NCI-H2171 (cell line): ENCODE results near the gene HS6ST2.

Experiments
- DNase-seq: peaks from one replicate; lab custom pipeline; 2025; lab: John Stamatoyannopoulos, UW

Gene HS6ST2

DNA sequence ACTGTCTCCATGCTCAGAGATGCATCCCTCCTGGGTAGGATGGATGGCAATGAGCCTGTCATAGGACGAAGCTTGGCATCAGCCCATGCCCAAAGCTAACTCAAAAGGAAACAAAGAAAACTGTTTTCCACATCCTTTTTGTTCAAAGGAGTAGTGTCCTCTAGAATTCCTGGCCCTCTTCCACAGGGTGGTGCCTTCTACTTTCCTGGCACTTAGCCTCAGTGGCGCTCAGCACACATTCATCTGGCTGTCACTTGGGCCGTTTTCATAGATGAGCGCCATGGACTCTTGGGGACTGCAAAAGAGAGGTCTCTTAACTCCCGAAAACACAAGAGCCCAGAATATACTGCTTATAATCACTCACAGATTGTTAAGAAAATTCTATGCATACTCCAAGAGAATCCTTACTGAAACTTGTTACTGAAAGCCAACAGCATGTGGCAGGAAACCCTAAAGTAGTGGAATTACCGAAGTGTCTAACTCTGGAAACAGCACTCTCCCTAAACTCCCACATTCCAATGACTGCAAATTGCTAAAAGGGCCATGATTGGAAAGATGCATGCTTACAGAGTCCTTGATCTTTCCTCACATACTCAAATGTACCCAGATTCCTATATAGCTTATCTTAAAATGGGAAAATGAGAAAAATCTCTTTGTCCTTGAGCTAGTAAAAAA lies 110.0 kb downstream of the HS6ST2 start:
- no peak for DNase-seq

DNA sequence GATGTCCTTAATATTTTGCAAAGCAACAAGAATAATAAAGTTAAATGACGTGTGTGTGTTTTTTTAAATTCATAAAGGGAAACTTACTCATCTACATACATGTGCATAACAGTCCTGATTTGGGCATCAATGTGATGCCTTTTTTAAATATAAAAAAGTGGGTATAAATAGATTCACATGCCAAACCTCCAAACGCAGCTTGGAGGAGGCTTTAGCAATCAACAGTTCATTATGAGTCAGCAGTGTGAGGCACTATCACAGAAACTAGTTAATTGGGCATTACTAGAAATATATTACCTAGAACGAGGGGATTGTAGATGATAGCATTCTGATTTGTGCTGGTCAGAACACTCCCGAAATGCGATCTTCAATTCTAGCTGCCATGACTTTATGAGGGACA lies 115.1 kb downstream of the HS6ST2 start:
- no peak for DNase-seq

DNA sequence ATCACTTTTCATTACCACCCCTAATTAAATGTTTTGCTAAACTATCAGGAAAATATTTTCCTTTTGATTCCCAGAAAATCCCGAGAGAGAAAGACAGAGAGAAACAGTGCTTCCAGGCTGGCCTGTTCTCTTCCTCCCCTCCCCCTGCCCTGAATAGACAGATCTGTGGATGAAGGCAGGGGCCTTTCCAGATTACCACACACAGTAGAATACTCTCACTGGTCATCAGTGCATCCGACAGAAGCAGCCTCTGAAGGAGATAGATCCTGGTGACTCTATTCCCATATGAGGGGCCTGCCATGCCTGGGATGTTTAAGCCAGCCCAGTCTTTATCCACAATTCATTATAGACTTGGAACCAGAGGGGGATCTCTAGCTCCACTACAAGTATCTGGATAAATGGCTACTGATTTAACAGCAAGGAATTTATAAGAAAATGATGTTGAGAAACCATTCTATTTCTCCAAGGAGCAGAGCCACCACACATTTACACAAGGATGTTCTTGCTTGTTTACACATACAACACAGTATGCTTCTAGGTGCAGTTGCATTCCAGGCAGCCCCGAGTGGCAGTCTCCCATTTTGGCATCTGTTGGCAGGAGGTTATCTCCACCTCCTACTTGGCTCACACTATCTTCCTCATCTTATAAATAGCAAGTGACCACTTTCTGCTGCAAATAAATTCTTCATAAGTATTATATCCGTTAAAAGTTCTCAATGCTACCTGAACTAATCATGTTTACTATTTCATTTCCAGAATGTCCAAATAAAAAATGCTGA lies 115.8 kb downstream of the HS6ST2 start:
- DNase-seq = no peak

DNA sequence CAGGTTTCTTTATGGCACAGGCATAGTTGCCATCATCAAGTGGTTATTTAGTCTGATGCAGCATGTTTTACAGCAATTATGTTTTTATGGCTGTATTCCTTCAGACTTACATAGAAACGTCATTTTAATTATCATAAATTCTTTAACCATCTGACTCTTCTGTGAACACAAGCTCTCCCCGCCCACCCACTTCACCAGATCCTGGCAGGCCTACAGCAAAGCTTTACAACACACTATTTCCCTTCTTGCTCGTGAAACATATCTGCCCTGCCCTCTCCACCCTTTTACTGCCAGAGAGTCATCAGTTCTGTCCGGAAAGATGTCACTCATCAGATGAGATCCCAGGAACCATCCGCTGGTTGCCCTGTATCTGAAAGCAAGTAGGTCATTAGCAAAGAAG lies 120.5 kb downstream of the HS6ST2 start:
- no peak for DNase-seq

DNA sequence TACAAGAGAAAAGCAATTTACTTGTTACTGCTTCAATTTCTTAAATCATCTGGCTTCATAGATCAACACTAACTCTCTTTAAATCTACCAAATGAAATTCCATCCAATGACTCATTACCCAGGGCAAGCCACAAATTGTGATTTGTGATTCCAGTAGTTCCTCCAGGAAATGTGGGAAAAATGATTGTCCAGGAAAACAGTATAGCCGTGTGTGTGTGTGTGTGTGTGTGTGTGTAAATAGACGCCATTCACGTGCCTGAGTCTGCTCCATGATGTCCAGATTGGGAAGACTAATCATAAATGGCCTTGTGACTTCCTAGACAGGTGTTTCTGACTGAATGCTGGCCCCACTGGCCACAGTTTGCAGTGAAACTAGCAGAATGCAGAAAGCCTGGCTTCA lies 121.3 kb downstream of the HS6ST2 start:
- DNase-seq = no peak

DNA sequence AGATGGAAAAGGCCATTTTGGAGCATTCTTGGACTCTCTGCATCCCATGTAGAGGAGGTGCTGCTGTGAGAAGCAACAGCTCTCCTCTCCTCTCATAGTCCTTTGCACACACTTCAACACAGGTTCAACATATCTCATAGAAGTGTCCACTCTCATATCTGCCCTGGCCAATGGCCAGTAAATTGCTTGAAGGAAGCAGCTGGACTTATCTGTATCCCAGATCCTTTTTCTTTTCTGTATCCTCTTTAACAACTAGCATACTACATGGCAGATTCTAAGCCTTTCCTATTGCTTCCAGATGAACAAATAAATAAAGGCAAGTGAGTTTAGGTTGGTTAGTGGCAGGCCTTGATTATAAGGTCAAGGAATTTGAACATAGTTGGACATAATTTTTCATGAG lies 122.0 kb downstream of the HS6ST2 start:
- DNase-seq = no peak

DNA sequence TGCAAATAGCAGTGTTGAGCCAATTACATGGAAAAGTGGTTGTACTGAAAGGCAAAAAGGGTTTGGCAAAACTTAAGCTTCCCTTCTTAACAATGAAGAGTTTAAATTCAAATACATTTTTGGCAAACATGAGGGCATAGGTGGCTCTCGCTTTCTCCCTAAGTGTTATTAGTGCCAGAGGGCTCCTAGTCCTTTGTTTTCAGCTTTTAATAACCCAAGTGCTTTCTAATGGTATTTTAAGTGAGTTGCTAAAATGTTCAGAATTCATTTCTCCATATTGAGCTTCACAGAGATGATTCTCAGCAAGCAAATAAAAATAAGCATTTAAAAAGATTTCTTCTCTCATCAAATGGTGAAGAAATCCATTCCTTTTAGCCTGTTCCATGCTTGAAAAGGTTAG lies 123.7 kb downstream of the HS6ST2 start:
- DNase-seq = no peak

DNA sequence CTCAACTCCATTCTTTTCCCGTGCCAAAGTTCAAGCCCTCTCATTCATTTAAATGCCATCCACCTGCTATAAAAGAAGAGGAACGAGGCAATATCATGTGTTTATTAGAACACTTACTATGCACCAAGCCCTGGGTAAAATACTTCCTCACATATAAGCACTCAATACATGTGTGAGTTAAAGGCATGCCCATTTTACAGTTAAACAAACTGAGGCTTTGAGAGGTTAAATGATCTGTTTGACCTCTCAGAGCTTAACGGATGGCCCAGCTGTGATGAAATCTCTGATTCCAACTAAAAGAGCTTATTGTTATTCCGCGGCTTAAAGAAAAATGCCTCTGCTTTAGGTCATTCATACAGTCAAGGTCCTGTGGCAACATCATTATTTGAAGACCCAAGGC lies 124.3 kb downstream of the HS6ST2 start:
- no peak for DNase-seq

DNA sequence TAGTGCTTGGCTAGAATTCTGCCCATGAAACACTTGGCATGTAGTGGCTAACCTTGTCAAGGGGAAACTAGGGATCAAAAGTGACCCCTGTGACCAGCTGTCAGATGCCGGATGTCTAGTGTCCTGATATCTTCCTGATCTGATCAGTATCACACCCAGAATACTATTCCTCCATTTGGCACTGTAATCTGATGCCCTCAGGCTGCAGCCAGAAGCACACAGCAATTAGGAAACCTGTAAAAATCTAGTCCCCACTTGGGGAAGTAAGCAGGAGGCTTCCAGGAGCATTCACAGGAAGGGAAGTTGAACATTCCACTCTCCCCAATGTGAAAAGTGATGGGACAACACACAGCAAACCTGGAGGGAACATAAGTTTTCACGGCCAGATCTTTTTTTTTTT lies 125.1 kb downstream of the HS6ST2 start:
- peak; percentile 7 for DNase-seq

DNA sequence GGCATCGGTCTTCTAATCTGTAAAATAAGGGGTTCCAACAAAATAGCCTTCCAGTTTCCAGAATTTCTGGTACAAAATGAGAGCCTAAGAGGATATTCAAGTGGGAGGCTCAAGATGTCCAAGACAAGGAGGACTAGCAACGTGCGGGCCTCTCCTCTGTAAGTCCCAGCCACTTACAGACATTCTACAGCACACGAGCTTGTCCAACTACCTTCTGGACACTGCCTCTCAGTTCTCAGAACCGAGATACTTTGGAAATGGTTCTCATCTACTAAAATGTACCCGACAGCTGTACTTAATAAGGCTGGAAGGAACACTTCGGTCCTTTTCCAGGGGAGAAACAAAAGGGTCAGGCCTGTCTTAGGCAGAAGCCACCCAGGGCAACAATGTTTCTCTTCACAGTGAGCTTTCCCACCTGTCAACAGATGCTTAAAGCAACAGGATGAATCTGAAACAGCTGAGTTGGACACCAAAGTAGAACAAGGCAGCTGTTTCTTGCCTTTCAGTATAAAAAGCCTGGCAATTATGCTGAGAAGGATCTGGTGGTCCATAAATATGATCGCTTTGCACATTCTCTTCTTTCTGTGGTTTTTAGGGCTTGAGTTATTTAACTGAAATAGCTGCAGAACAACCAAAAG lies 127.0 kb downstream of the HS6ST2 start:
- DNase-seq = no peak

DNA sequence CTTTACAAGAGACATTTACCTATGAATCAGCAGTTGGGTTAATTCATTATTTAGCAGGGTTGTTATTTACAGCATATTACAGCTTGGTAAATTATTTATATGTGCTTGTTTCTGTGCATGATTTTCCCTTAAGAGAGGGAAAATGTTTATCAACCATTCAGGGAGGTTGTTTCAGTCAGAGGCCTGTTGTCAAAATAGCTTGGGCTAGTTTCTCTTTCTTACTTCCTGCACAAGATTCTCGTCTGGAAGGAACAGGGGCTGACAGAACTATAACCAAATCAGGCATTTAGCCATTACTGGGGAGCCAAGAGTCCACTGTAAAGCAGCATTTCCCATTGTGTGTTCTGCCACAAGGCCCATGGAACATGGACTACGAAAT lies 135.8 kb downstream of the HS6ST2 start:
- DNase-seq = no peak

DNA sequence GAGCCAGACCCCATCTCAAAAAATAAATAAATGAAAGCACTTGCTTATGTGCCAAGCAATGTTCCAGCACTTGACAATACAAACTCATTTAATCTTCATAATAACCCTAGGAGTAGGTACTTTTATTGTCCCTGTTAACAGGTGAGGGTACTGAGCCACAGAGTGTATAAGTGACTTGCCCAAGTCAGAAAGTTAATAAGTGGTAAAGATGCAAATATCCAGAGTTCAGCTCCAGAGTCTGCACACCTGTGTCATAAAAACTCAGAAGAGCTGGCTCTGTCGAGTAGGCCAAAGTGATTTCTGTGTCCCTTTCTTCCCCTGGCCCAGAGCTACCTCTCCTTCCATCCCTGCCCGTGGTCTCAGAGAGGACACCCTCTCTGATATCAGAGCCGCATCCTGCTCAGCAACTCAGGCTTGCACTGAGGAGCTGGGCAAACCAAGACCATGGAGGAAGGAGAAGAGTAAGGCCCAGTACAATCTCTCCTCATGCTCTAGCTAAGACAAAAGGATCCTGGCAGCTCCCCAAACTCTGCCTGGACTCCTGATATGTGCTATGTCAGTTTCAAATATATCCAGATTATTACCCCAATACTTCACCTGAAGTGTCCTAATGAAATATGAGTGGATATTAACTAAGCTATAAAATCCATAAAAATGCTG lies 136.3 kb downstream of the HS6ST2 start:
- DNase-seq = no peak

DNA sequence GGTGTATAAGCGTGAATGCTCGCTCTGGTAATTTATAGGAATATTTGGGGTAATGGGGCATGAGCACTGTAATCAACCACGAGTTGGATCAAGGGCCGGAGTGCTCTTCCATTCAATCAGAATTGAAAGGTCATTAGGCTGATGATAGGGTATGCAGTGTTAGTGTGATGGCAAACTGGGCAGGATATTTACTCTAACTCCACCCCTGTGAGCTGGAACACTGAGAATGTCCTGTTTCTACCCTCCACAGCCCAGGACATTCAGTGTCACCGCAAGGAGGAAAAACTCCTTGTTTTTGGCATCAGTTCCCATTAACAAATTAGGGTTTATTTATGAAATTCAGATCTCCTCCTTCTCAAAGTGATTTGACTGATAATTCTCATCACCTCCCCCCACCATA lies 137.8 kb downstream of the HS6ST2 start:
- DNase-seq = no peak

DNA sequence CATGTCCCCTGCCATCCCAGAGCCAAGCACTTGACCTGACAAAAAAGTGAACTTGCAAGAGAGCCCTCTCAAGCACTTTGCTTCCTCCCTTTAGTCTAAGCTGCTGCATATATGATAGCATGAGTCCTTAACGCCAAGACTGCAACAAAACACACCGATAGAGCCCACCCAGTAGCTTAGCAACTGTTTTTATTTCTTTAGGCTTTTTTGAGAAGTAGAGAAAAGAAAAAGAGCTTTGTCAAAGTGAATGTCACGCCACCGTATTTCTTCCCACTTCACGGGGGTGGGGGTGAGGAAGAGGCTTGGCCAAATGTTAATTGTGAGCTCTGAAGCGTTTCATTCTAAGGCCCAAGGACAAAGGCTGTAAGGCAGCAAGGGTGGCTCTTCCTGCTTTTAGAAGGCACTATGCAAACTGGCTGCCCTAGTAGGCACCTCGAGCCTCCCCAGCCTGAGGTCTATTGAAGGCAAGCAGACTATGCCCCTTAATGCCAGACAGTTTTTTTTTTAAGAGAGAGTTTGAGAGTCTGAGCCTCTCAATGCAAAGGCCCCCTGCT lies 138.6 kb downstream of the HS6ST2 start:
- no peak for DNase-seq

DNA sequence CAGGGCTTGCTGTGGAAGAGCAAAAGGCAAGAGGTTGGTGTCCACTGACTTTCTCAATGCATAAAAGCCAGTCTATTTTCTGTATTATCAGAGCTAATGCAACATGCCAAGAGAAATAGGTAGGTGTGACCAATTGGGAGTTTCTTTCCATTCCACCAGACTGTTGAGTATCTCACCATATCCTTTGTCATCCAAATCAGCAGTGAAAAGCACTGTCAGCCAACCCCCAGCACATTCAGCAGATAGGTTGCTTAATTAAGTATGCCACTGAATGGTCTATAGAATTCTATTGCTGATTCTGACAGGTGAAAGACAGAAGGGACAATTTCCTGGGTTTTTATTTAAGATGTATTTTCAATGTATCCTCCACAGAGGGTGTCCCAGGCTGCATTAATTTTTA lies 139.8 kb downstream of the HS6ST2 start:
- DNase-seq = no peak

DNA sequence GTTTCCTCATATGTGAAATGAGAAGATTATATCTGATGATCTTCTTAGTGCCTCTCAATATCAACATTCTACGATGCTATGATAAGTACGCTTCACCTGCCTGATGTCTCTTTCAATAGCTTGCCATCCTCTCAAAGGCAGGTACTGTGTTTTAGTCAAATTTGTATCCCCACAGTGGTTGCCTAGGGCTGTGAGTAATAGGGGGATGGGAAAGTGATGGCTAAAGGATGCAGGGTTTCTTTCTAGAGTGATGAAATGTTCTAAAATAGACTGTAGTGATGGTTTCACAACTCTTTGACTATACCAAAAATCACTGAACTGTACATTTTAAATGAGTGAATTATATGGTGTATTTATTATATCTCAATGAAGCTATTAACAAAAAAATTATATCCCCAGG lies 142.8 kb downstream of the HS6ST2 start:
- DNase-seq = no peak

DNA sequence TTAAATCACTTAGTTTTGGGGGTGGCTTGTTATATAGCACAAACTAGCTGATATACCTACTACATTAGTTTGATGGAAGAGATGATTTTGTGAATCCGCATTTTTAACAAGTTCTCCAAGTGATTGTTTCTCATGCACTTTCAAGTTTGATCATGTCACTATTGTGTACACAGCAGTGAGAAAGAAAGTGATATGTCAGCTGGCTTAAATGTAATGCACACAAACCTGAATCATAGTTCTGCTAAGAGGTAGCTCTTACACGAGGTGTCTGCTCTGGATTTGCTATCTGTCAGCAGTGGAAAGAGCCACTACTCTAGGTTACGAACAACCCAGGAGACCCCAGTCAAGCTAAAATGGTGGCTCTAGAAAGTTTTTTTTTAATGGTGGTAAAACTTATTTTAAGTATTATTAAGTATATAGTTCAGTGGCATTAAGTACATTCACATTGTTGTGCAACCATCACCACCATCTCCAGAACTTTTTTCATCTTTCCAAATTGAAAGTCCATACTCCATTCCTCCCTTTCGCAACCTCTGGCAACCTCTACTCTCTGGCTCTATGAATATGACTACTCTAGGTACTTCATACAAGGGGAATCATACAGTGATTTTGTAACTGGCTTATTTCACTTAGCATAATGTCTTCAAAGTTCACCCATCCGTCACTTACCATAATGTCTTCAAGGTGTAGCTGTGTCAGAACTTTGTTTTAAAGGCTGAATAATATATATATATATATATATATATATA lies 147.3 kb downstream of the HS6ST2 start:
- DNase-seq = no peak

DNA sequence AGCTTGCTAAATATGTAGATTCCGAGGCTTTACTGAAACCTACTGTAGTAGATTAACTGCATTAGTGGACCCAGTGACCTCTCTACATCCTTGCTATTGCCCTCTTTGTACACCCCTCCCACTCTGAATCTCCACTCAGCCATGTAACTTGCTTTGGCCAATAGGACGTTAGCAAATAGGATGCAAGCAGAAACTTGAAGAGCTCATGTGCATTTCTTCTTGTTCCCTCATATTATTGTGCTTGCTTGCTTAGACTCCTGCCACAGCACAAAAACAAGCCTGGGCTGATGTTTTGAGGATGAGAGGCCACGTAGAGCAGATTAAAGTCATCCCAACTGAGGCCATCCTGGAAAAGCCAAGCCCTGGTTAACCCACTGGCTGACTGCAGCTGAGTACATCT lies 147.9 kb downstream of the HS6ST2 start:
- DNase-seq = no peak

DNA sequence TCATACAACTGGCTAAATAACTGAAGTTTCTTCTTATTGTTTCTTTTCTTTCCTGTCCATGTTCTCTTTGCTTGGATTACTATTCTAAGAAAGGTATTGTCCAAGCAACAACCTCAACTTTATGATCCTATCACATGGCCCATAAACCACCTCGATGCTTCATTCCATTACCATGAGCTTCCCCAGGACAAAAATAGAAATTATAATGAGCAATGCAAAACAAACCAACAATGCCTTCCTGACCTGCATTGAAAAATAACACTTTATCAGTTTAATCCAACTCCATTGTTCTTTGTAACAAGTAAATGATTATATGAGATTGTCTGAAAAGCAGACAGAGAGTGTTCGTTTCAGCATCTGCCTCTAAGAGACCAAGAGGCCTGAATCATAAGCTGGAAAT lies 148.8 kb downstream of the HS6ST2 start:
- no peak for DNase-seq

DNA sequence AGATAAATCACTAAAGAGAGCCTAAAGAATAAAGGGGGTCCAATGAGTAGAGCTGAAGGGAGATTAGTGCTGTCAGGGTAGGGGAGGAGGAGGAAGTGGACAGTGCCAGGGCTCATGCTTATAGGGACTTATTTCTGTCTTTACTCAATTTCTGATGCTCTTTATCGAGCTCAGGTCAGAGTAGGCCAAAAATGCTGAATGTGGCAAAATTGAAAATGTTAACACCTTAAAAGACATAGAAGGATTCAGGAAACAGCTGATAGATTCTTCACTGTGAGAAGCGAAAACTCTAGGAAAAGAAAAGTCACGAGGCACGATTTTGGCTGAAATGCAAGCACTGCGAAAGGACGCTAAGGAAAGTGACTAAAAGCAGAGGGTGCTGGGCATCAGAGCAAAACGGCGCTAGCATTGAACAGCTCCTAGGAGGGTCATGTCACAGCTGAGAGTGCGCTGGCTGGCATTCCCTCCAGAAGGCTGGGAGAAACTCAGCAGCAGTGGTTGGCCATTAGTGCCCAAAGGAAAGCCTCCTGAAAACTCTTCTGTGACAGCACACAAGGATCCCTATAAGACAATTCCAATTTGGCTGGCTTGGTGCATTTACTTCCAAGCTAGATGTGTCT lies 150.9 kb downstream of the HS6ST2 start:
- no peak for DNase-seq

DNA sequence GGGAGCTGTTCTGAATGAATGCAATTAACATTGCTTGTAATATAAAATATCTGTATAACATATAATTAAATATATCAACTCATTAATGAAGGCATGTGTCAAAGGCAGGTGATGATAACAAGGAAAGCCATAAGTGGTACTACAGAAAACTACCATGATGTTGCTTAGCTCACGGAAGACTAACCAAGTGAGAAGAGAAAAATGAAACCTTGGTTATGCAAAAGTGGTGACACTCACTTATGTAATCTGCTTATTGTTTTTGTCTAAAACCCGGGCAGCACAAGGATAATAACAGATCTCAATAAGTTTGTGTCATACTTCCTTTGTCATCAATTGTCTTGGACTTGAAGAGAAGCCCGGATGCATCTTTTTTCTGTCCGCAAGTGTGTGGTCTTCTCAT lies 156.4 kb downstream of the HS6ST2 start:
- no peak for DNase-seq
